Natural killer cell (primary cell): ENCODE measurements around the gene EIF4G1. TPM values are rescaled to one million over a fixed set of nuclear protein-coding genes. Genes with fewer than 3 reads are reported as not detected.

Experiments
- ATAC-seq, 3 donors: fragments of 150-1000 bp in 2 of 3; fragments of 200-7000 bp in 1 of 3; cut with Tn5 transposase; 1 replicate in 1 of 3; 2 replicates in 2 of 3; pipeline ENCODE4 v1.10.0; 2021; ENCODE audit warnings: mild to moderate bottlenecking in 2 of 3, moderate library complexity in 2 of 3
- DNase-seq, 2 donors: peaks; one replicate each; pipeline versions ENCODE4 v3.0.0 to v3.0.0-alpha.2; 2013 to 2021; ENCODE audit warnings: mixed read lengths in 1 of 2
- H3K27ac ChIP-seq: one replicate; pipeline ENCODE4 v1.5.1; 2013; ENCODE audit warnings: mild to moderate bottlenecking, low read length
- H3K27me3 ChIP-seq: one replicate; pipeline ENCODE4 v1.6.1; 2013; ENCODE audit warnings: low read length; ENCODE audit not compliant: control insufficient read depth, insufficient read depth
- H3K36me3 ChIP-seq: one replicate; pipeline ENCODE4 v1.6.1; 2013; ENCODE audit warnings: low read length; ENCODE audit not compliant: control insufficient read depth, insufficient read depth
- H3K4me1 ChIP-seq: one replicate; pipeline ENCODE4 v1.6.1; 2013; ENCODE audit warnings: low read length; ENCODE audit not compliant: control insufficient read depth, insufficient read depth
- H3K4me3 ChIP-seq: one replicate; pipeline ENCODE4 v1.5.1; 2013; ENCODE audit warnings: low read length
- H3K9me3 ChIP-seq: one replicate; pipeline ENCODE4 v1.6.1; 2013; ENCODE audit warnings: low read length; ENCODE audit not compliant: control insufficient read depth, insufficient read depth
- H3K27ac Mint-ChIP-seq, 2 donors: one replicate each; pipeline ENCODE4 v1.8.0; 2022; ENCODE audit warnings: mild to moderate bottlenecking in 2 of 2, mixed read lengths in 2 of 2, moderate library complexity in 1 of 2
- H3K27me3 Mint-ChIP-seq, 2 donors: one replicate each; pipeline ENCODE4 v1.8.0; 2022; ENCODE audit warnings: low read depth in 2 of 2, mixed read lengths in 2 of 2
- H3K36me3 Mint-ChIP-seq: one replicate; pipeline ENCODE4 v1.8.0; 2022; ENCODE audit warnings: mixed read lengths
- H3K4me1 Mint-ChIP-seq, 2 donors: one replicate each; pipeline ENCODE4 v1.8.0; 2022; ENCODE audit warnings: mixed read lengths in 2 of 2
- H3K4me3 Mint-ChIP-seq: one replicate; pipeline ENCODE4 v1.8.0; 2022; ENCODE audit warnings: mild to moderate bottlenecking, moderate library complexity, mixed read lengths
- H3K9me3 Mint-ChIP-seq, 2 donors: one replicate each; pipeline ENCODE4 v1.8.0; 2022; ENCODE audit warnings: mixed read lengths in 2 of 2
- CTCF ChIP-seq: fragments of 200-600 bp; IDR thresholded peaks from one replicate; pipeline ENCODE4 v1.8.0; 2022; ENCODE audit warnings: antibody characterized with exemption
- WGBS: methylation state at CpG from one replicate; pipeline ENCODE4 v1.1.7; 2013; ENCODE audit warnings: missing lambda C conversion rate; ENCODE audit not compliant: insufficient coverage; 5-methylcytosine and 5-hydroxymethylcytosine counted together
- intact Hi-C: fragments of 100-400 bp; cut with micrococcal nuclease; formaldehyde crosslinking; loops from one replicate; pipeline ENCODE4 v1.14.2; 2022
- total RNA-seq, 4 donors: library from RNA; stranded (reverse); fragments of 120-200 nt in 1 of 4; gene quantifications; one replicate each; pipeline versions ENCODE4 v1.2.3 to v1.2.4, GENCODE V29; 2013 to 2022

The EIF4G1 gene
- total RNA-seq, 3 donors from 2014 or later (not counting 1 experiment from before 2014, with no cell fraction given) = 220 to 235 (median 227) TPM

- DNase-seq (peak in 1 of 2 donors; percentile 30), ATAC-seq (peak in 1 of 3 donors; percentile 18)
- H3K36me3 Mint-ChIP-seq = peaks cover 8% of the 10 kb centered on the region
- H3K9me3 Mint-ChIP-seq = no peaks in the 10 kb centered on the region
- H3K9me3 ChIP-seq = no peaks in the 10 kb centered on the region
- H3K27ac Mint-ChIP-seq = peak overlapping the region; percentile 78 to 80
- peaks cover 32% of the 10 kb centered on the region for H3K36me3 ChIP-seq
- no peaks in the 10 kb centered on the region for H3K27me3 ChIP-seq
- H3K4me3 ChIP-seq = peak overlapping the region; percentile 51
- WGBS = 34% methylated on average over 17 of the region's 17 CpGs
- TF ChIP-seq CTCF = no peak
- intact Hi-C loops = no loop called here
- peaks cover 17 to 45% of the 10 kb centered on the region in 2 donors for H3K4me1 Mint-ChIP-seq
- H3K4me1 ChIP-seq = peaks cover 23% of the 10 kb centered on the region
- H3K4me3 Mint-ChIP-seq = peak overlapping the region; percentile 90
- peaks cover 0 to 7% of the 10 kb centered on the region in 2 donors for H3K27me3 Mint-ChIP-seq
- H3K27ac ChIP-seq = peak overlapping the region; percentile 97
Observed at GRCh38 chr3:184336547-184337398, 22.4 kb downstream of the EIF4G1 start.

DNA sequence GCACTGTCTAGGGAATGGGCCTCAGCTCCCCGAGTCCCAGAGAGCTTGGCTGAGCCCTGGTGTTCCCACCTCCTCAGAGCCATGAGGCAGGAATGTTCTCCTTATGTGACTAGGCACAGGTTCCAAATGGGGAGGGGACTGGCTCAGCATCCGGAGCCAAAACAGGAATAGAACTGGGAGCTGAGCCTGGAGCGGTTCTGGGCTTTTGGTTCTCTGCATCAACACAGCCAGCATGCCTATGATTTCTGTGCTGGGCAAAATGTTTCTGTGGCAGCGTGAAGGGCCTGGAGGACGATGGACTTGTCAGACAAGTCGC is 23.0 kb downstream of the EIF4G1 start, which contains the start of gene FAM131A:
Gene FAM131A (plus strand): TSS at position 202 of the 316 bp plus-strand sequence. CDS start 31 bp downstream, at position 233.
- H3K36me3 ChIP-seq = peaks cover 29% of the 10 kb centered on the region
- peaks cover 5% of the 10 kb centered on the region for H3K36me3 Mint-ChIP-seq
- peak within 1 kb of the TSS; percentile 97 for H3K27ac ChIP-seq
- 97% methylated on average over 6 of the region's 6 CpGs for WGBS
- peaks cover 17 to 45% of the 10 kb centered on the region in 2 donors for H3K4me1 Mint-ChIP-seq
- H3K9me3 Mint-ChIP-seq = no peaks in the 10 kb centered on the region
- H3K27me3 Mint-ChIP-seq = peaks cover 0 to 7% of the 10 kb centered on the region in 2 donors
- H3K4me1 ChIP-seq = peaks cover 23% of the 10 kb centered on the region
- intact Hi-C loops = no loop called here
- no peak for ATAC-seq
- H3K27me3 ChIP-seq = no peaks in the 10 kb centered on the region
- TF ChIP-seq CTCF = no peak
- peak within 1 kb of the TSS; percentile 78 to 80 for H3K27ac Mint-ChIP-seq
- peak within 1 kb of the TSS; percentile 90 for H3K4me3 Mint-ChIP-seq
- peak within 1 kb of the TSS; percentile 51 for H3K4me3 ChIP-seq
- DNase-seq = no peak
- H3K9me3 ChIP-seq = no peaks in the 10 kb centered on the region

DNA sequence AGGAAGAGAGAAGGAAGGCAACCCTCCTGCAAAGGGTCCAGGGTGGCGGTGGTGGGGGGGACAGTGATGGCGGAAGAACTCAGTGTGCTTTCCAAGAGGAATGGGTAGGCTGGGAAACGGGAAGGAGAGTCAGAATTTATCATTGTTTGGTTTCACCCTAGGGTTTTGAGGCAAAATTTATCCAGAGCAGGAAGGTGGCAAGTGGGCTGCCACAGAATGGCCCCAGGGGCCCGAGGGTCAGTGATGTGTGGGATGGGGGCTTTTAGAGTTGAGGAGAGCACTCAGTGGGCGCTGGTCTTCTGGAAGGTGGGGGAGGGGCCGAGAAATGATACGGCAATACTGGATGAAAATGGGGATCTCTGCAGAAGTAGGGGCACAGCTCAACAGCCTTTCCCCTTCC is 23.6 kb downstream of the EIF4G1 start:
- H3K27ac Mint-ChIP-seq = peak overlapping the region in 1 of 2 donors; percentile 80
- peaks cover 17 to 45% of the 10 kb centered on the region in 2 donors for H3K4me1 Mint-ChIP-seq
- no peaks in the 10 kb centered on the region for H3K36me3 Mint-ChIP-seq
- Histone ChIP-seq H3K9me3 (no peaks in the 10 kb centered on the region), H3K36me3 (peaks cover 23% of the 10 kb centered on the region), H3K4me1 (peaks cover 23% of the 10 kb centered on the region), H3K27me3 (no peaks in the 10 kb centered on the region), H3K27ac (no peak overlapping the region), H3K4me3 (no peak overlapping the region)
- ATAC-seq (no peak), DNase-seq (no peak)
- H3K27me3 Mint-ChIP-seq = peaks cover 0 to 7% of the 10 kb centered on the region in 2 donors
- H3K4me3 Mint-ChIP-seq = peak overlapping the region; percentile 7
- H3K9me3 Mint-ChIP-seq = no peaks in the 10 kb centered on the region
- WGBS = 82% methylated on average over 7 of the region's 7 CpGs
- intact Hi-C loops = no loop called here
- no peak for TF ChIP-seq CTCF
